Upper lobe of left lung (tissue), 4 donors: ENCODE results near the gene ADAMTSL2.

Source experiments
- EP300 ChIP-seq, 4 donors: sonication (generic); formaldehyde crosslinking; IDR thresholded peaks; one replicate each; pipeline ENCODE4 v1.5.1; 2017; ENCODE audit warnings: antibody characterized with exemption in 4 of 4, control low read depth in 2 of 4
- POLR2A ChIP-seq, 4 donors: fragments of 450-650 bp; IDR thresholded peaks; one replicate each; pipeline ENCODE4 v1.5.1; 2016 to 2017; ENCODE audit warnings: antibody characterized with exemption in 4 of 4, mild to moderate bottlenecking in 2 of 4
- TF ChIP-seq, protein P1 (sequence below), 6 experiments: fragments of 450-650 bp in 4 of 6; fragments of 200-600 bp in 2 of 6; sonication (generic) in 2 of 6; IDR thresholded peaks; one replicate each; pipeline ENCODE4 v1.5.1; 2016 to 2019; ENCODE audit warnings: antibody characterized with exemption in 6 of 6

DNA sequence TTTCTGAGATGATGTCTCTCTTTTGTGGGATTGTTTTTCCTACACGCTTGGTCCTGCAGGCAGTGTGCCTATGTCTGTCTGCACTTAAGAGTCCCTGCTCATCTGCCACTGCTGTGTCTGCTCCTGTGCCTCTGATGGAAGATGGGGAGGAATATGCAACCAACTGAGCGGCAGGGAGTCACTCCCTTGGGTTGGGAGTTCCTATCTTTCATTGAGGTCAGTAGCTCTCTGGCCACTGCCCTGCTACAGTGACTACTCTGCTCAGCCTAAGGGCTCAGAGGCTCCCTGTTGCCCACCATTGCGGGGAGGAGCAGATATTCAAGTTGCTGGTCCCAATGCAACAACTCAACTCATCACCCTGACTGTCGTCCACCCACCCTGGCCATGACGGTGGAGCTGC, 88.1 kb downstream of the ADAMTSL2 start:
- TF ChIP-seq, protein P1, sequence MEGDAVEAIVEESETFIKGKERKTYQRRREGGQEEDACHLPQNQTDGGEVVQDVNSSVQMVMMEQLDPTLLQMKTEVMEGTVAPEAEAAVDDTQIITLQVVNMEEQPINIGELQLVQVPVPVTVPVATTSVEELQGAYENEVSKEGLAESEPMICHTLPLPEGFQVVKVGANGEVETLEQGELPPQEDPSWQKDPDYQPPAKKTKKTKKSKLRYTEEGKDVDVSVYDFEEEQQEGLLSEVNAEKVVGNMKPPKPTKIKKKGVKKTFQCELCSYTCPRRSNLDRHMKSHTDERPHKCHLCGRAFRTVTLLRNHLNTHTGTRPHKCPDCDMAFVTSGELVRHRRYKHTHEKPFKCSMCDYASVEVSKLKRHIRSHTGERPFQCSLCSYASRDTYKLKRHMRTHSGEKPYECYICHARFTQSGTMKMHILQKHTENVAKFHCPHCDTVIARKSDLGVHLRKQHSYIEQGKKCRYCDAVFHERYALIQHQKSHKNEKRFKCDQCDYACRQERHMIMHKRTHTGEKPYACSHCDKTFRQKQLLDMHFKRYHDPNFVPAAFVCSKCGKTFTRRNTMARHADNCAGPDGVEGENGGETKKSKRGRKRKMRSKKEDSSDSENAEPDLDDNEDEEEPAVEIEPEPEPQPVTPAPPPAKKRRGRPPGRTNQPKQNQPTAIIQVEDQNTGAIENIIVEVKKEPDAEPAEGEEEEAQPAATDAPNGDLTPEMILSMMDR (IDR thresholded peaks at IDR 0.05): no peak
- TF ChIP-seq POLR2A (IDR thresholded peaks at IDR 0.05) (no peak), EP300 (IDR thresholded peaks at IDR 0.05) (no peak)
